Measurements from ENCODE around the gene MCM9. TPM values are rescaled to one million over a fixed set of nuclear protein-coding genes. Genes with fewer than 3 reads are reported as not detected.
A peak's percentile ranks its signal among the peaks of the same experiment; 100 is the strongest.

The MCM9 gene
- total RNA-seq, 1 donor from 2014 or later: 18.0 TPM

DNA sequence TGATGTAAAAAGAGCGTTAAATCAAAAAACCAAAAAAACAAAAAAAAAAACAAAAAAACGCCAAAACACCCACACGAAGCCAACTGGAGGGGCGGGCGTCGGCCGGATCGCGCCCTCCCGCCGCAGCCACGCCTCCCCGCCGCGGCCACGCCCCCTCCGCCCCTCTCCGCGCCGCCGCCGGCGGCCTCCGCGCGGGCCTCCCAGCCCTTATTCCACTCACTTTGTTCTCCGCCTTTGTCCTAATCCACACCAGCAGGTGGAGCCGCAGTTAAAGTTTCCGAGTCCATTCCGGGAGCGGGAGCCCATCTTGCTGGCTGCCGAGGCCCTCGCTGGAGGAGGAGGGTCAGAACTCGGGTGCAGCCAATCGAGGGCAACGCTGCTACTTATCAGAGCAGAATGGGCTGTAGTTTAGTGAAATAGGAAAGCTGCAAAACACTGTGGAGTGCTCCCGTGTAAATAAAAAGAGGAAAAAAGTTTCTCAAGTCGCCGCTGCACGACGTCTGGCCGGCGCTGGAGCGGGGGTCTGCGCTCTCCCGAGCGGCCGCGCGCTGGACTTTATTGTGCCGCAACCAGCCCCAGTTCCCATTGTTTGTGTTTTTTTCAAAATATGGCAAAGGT is 41.0 kb downstream of the MCM9 start, which contains the start of gene ASF1A:
Gene ASF1A (plus strand): TSS at position 346 of the 618 bp plus-strand sequence. CDS start 262 bp downstream, at position 608.
- no peaks in the 10 kb centered on the region for H3K36me3 Mint-ChIP-seq (ENCODE audit: unreplicated experiment)
- peaks cover 9% of the 10 kb centered on the region for H3K27me3 Mint-ChIP-seq (ENCODE audit: unreplicated experiment)
- H3K27ac Mint-ChIP-seq (ENCODE audit: unreplicated experiment): peak within 1 kb of the TSS; percentile 99

DNA sequence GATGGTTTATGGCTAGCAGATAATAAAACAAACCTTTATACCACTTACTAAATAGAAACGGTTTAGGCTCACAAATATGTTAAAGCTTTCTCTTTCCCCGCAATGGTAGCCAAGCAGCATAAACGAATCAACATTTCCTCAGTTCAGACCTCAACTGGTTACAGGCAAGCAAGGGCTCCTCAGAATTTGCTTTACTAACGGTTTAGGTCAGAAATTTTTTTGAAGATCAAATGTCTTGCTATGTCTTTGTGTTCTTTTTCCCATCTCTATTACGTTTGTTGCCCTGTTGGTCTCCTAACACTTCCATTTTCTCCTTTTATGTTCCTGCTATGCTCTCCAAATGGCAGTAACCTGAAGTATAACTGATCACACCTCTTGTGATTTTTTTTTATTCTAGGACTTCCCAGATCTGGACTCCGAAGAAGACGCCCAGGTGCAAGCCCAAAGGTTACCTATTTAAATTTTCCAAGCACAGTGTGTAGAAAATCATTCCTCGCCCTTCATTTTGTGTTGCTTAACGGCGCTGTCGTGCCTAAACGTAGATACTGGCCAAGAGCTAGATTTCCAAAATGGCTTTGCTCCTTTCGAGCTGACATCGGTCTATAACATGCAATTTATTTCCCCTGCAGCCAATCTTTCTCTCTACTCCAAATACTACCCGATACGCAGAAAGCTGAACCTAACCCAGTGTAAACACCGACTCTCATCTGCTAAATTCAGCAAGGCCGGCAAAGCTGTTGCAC is 41.7 kb downstream of the MCM9 start:
- TF ChIP-seq CTCF (IDR thresholded peaks at IDR 0.05; ENCODE audit: partially characterized antibody, unreplicated experiment): no peak
- Mint-ChIP-seq H3K27me3 (ENCODE audit: unreplicated experiment) (peaks cover 9% of the 10 kb centered on the region), H3K27ac (ENCODE audit: unreplicated experiment) (peak overlapping the region; percentile 98), H3K36me3 (ENCODE audit: unreplicated experiment) (no peaks in the 10 kb centered on the region), H3K4me1 (ENCODE audit: low read depth, unreplicated experiment) (peaks cover 35% of the 10 kb centered on the region), H3K4me3 (ENCODE audit: unreplicated experiment) (peak overlapping the region; percentile 95), H3K9me3 (ENCODE audit: unreplicated experiment) (peaks cover 13% of the 10 kb centered on the region)
- no peak for DNase-seq

More for the DNA sequence above, 41.0 kb downstream of the MCM9 start, which contains the start of gene ASF1A:
- peak; percentile 39 for TF ChIP-seq CTCF (IDR thresholded peaks at IDR 0.05; ENCODE audit: partially characterized antibody, unreplicated experiment)
- peaks cover 38% of the 10 kb centered on the region for H3K4me1 Mint-ChIP-seq (ENCODE audit: low read depth, unreplicated experiment)
- DNase-seq: peak; percentile 95
- H3K9me3 Mint-ChIP-seq (ENCODE audit: unreplicated experiment): peaks cover 13% of the 10 kb centered on the region
- peak within 1 kb of the TSS; percentile 95 for H3K4me3 Mint-ChIP-seq (ENCODE audit: unreplicated experiment)

DNA sequence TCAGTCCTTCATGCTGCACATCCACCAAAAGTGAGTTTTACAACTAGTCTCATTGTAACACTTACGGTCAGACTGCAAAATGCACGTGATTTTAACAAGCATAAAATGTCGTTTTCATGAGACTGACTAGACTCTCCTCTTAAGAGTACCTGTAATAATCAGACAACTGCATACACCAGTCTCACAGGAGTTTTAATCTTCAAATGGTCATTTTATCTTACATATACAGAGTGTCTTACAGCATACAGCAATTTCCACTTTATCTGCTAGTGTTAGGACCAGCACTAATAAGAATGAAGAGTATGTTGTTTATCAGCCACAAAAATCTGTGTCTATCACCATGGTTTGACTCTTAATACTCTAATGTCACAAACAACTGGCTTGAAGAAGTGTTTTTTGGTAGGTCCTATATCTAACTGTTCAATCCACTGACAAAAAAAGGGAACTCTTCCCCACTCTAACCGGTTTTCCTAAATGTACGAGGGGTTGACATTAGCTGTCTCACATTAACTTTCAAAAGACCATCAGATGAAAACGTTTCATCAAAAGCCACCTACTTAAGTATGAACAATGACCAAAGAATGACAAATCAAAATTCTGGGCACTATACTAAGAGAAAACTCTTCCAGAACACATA is 42.5 kb downstream of the MCM9 start:
- H3K9me3 Mint-ChIP-seq (ENCODE audit: unreplicated experiment): peaks cover 16% of the 10 kb centered on the region
- H3K27me3 Mint-ChIP-seq (ENCODE audit: unreplicated experiment): peaks cover 9% of the 10 kb centered on the region
- peaks cover 29% of the 10 kb centered on the region for H3K4me1 Mint-ChIP-seq (ENCODE audit: low read depth, unreplicated experiment)
- H3K36me3 Mint-ChIP-seq (ENCODE audit: unreplicated experiment): no peaks in the 10 kb centered on the region
- no peak for TF ChIP-seq CTCF (IDR thresholded peaks at IDR 0.05; ENCODE audit: partially characterized antibody, unreplicated experiment)
- DNase-seq: no peak
- H3K27ac Mint-ChIP-seq (ENCODE audit: unreplicated experiment): peak overlapping the region; percentile 98
- H3K4me3 Mint-ChIP-seq (ENCODE audit: unreplicated experiment): peak overlapping the region; percentile 95

- H3K4me1 Mint-ChIP-seq (ENCODE audit: low read depth, unreplicated experiment): peaks cover 30% of the 10 kb centered on the region
- peaks cover 9% of the 10 kb centered on the region for H3K27me3 Mint-ChIP-seq (ENCODE audit: unreplicated experiment)
- DNase-seq: no peak
- H3K9me3 Mint-ChIP-seq (ENCODE audit: unreplicated experiment): peaks cover 16% of the 10 kb centered on the region
- H3K4me3 Mint-ChIP-seq (ENCODE audit: unreplicated experiment): peak overlapping the region; percentile 95
- no peak for TF ChIP-seq CTCF (IDR thresholded peaks at IDR 0.05; ENCODE audit: partially characterized antibody, unreplicated experiment)
- peak overlapping the region; percentile 98 for H3K27ac Mint-ChIP-seq (ENCODE audit: unreplicated experiment)
- H3K36me3 Mint-ChIP-seq (ENCODE audit: unreplicated experiment): no peaks in the 10 kb centered on the region
Observed at GRCh38 chr6:118890997-118891790, 43.8 kb downstream of the MCM9 start.
